B cell (primary cell): ENCODE results near the gene MARS1. TPM values are rescaled to one million over a fixed set of nuclear protein-coding genes. Genes with fewer than 3 reads are reported as not detected.

Experiments
- ATAC-seq: fragments of 200-7000 bp; cut with Tn5 transposase; one replicate; pipeline ENCODE4 v1.10.0; 2021; ENCODE audit warnings: low read depth, mild to moderate bottlenecking, moderate number of reproducible peaks, moderate library complexity
- CTCF ChIA-PET: fragments of 350-600 bp; sonication (Branson Sonifier 250); formaldehyde crosslinking; loops from one replicate; lab custom pipeline; 2021; ENCODE audit warnings: antibody characterized with exemption, inconsistent platforms; lab: Charles Lee
- POLR2A ChIA-PET: fragments of 350-600 bp; sonication (Branson Sonifier 250); formaldehyde crosslinking; loops from one replicate; lab custom pipeline; 2021; ENCODE audit warnings: antibody characterized with exemption; lab: Charles Lee
- DNase-seq: peaks from one replicate; pipeline ENCODE4 v3.0.0; 2013
- H2AFZ ChIP-seq: 2 replicates; pipeline ENCODE4 v1.6.1; 2012; ENCODE audit warnings: mild to moderate bottlenecking, low read depth, low read length; ENCODE audit not compliant: insufficient read depth, poor library complexity, severe bottlenecking
- H3K27ac ChIP-seq, 2 donors: 1 replicate in 1 of 2; 2 replicates in 1 of 2; pipeline ENCODE4 v1.5.1; 2012 to 2013; ENCODE audit warnings: low read length in 2 of 2, mild to moderate bottlenecking in 2 of 2, moderate library complexity in 1 of 2
- H3K27me3 ChIP-seq, 4 experiments: fragments of 200-600 bp in 1 of 4; sonication (generic) in 1 of 4; replicated peaks in 1 of 4; 1 replicate in 2 of 4; 2 replicates in 2 of 4; pipeline versions ENCODE4 v1.6.1 to v1.7.0; 2013 to 2016; ENCODE audit warnings: low read length in 3 of 4, mild to moderate bottlenecking in 2 of 4, mixed read lengths in 1 of 4, moderate library complexity in 1 of 4; ENCODE audit not compliant: insufficient read depth in 4 of 4, control insufficient read depth in 3 of 4; ENCODE audit errors: control extremely low read depth in 1 of 4
- H3K36me3 ChIP-seq, 2 experiments: replicated peaks in 1 of 2; 1 replicate in 1 of 2; 2 replicates in 1 of 2; pipeline versions ENCODE4 v1.6.1 to v1.7.1; 2013; ENCODE audit warnings: low read length in 1 of 2; ENCODE audit not compliant: insufficient read depth in 2 of 2, control insufficient read depth in 1 of 2; ENCODE audit errors: control extremely low read depth in 1 of 2, extremely low read depth in 1 of 2
- H3K4me1 ChIP-seq, 2 donors: fragments of 200-600 bp in 1 of 2; sonication (generic) in 1 of 2; 1 replicate in 1 of 2; 2 replicates in 1 of 2; pipeline versions ENCODE4 v1.5.1 to v1.6.1; 2013 to 2017; ENCODE audit warnings: low read length in 2 of 2; ENCODE audit not compliant: control insufficient read depth in 2 of 2, insufficient read depth in 2 of 2
- H3K4me2 ChIP-seq: replicated peaks from 2 replicates; pipeline ENCODE3; 2012; ENCODE audit warnings: mild to moderate bottlenecking, low read depth, low read length; ENCODE audit not compliant: poor library complexity, severe bottlenecking
- H3K4me3 ChIP-seq, 5 experiments: fragments of 200-600 bp in 1 of 5; sonication (generic) in 1 of 5; 1 replicate in 3 of 5; 2 replicates in 2 of 5; pipeline versions ENCODE4 v1.5.1 to v1.7.0; 2011 to 2016; ENCODE audit warnings: low read length in 4 of 5, mild to moderate bottlenecking in 4 of 5, low read depth in 2 of 5, control low read depth in 1 of 5, moderate library complexity in 1 of 5; ENCODE audit not compliant: insufficient read depth in 1 of 5; ENCODE audit errors: control extremely low read depth in 1 of 5, extremely low read depth in 1 of 5
- H3K79me2 ChIP-seq: fragments of 200-600 bp; sonication (generic); one replicate; pipeline ENCODE4 v1.6.0; 2016; ENCODE audit warnings: low read length; ENCODE audit not compliant: control insufficient read depth, insufficient read depth
- H3K9ac ChIP-seq: fragments of 200-600 bp; sonication (generic); 2 replicates; pipeline ENCODE4 v1.6.1; 2017; ENCODE audit warnings: mild to moderate bottlenecking, low read length, moderate library complexity
- H3K9me3 ChIP-seq, 3 donors: one replicate each; pipeline versions ENCODE4 v1.6.1 to v1.7.1; 2013; ENCODE audit warnings: low read length in 2 of 3; ENCODE audit not compliant: control insufficient read depth in 2 of 3, insufficient read depth in 1 of 3; ENCODE audit errors: control extremely low read depth in 1 of 3
- H4K20me1 ChIP-seq: 2 replicates; pipeline ENCODE4 v1.6.0; 2012; ENCODE audit warnings: mild to moderate bottlenecking, low read length; ENCODE audit not compliant: insufficient read depth, control insufficient read depth, poor library complexity, severe bottlenecking
- H3K27ac Mint-ChIP-seq: one replicate; pipeline ENCODE4 v1.8.0; 2021; ENCODE audit warnings: mixed read lengths
- H3K27me3 Mint-ChIP-seq: one replicate; pipeline ENCODE4 v1.8.0; 2021; ENCODE audit warnings: mixed read lengths
- H3K4me1 Mint-ChIP-seq: one replicate; pipeline ENCODE4 v1.8.0; 2021; ENCODE audit warnings: mixed read lengths
- H3K4me3 Mint-ChIP-seq: one replicate; pipeline ENCODE4 v1.8.0; 2021; ENCODE audit warnings: mixed read lengths
- H3K9me3 Mint-ChIP-seq: one replicate; pipeline ENCODE4 v1.8.0; 2022; ENCODE audit warnings: mixed read lengths; ENCODE audit not compliant: insufficient read depth
- CTCF ChIP-seq: fragments of 200-600 bp; IDR thresholded peaks from one replicate; pipeline ENCODE4 v1.8.0; 2022; ENCODE audit warnings: antibody characterized with exemption, mild to moderate bottlenecking
- EZH2 ChIP-seq: IDR thresholded peaks from 2 replicates; pipeline ENCODE4 v1.6.1; 2012; ENCODE audit warnings: borderline replicate concordance, low read depth, mild to moderate bottlenecking, moderate library complexity, low read length; ENCODE audit not compliant: insufficient read depth, poor library complexity, severe bottlenecking
- whole genome bisulfite sequencing: methylation state at CpG from one replicate; pipeline ENCODE4 v1.1.5; 2013; ENCODE audit warnings: missing lambda C conversion rate; ENCODE audit not compliant: insufficient coverage; 5-methylcytosine and 5-hydroxymethylcytosine counted together
- intact Hi-C: fragments of 100-400 bp; cut with micrococcal nuclease; formaldehyde crosslinking; loops from one replicate; pipeline ENCODE4 v1.10.0; 2022
- polyA plus RNA-seq: library from polyadenylated mRNA; depleted of rRNA; stranded (reverse); fragments of >200 nt; gene quantifications from 2 replicates; pipeline ENCODE4 v1.2.3, GENCODE V29; 2012
- total RNA-seq, 2 donors: library from RNA; stranded (reverse); fragments of 120-200 nt in 1 of 2; gene quantifications; 1 replicate in 1 of 2; 2 replicates in 1 of 2; pipeline versions ENCODE4 v1.2.3 to v1.2.4, GENCODE V29; 2013 to 2022

MARS1 gene
- total and polyA plus RNA-seq, 2 donors (not counting 1 experiment from before 2014, with no cell fraction given), result 158 to 193 TPM

- H3K79me2 ChIP-seq, result peaks cover 67% of the 10 kb centered on the region
- WGBS, result 61% methylated on average over 79 of the region's 84 CpGs
- intact Hi-C loops, result loop anchor here (1.0 to 5.0 kb wide), 2 partner anchors 13 to 147 kb away; no protein-coding TSS in a partner anchor
- ATAC-seq (no peak), DNase-seq (no peak)
- H3K4me1 ChIP-seq, result peaks cover 54 to 76% of the 10 kb centered on the region in 2 donors
- H3K9ac ChIP-seq, result peak overlapping the region; percentile 88
- peak overlapping the region; percentile 43 for H2AFZ ChIP-seq
- peak overlapping the region; percentile 6 to 90 (median 82) for H3K4me3 ChIP-seq
- Mint-ChIP-seq H3K4me3 (peak overlapping the region; percentile 99), H3K27ac (peak overlapping the region; percentile 98), H3K27me3 (no peaks in the 10 kb centered on the region), H3K4me1 (peaks cover 76% of the 10 kb centered on the region), H3K9me3 (no peaks in the 10 kb centered on the region)
- peaks cover 2 to 44% of the 10 kb centered on the region in 2 experiments for H3K36me3 ChIP-seq
- POLR2A ChIA-PET, result interaction anchor here (0.5 to 5.3 kb wide), 5 partner anchors 13 to 234 kb away, joined by 3 to 39 read pairs (median 3); no protein-coding TSS in a partner anchor
- peaks cover 23% of the 10 kb centered on the region for H4K20me1 ChIP-seq
- H3K4me2 ChIP-seq, result peak overlapping the region; percentile 95
- no peaks in the 10 kb centered on the region for H3K27me3 ChIP-seq
- H3K9me3 ChIP-seq, result no peaks in the 10 kb centered on the region
- H3K27ac ChIP-seq, result peak overlapping the region; percentile 91 to 99
- TF ChIP-seq CTCF, result no peak
- no peak for TF ChIP-seq EZH2
- CTCF ChIA-PET, result interaction anchor here (1.0 to 10.4 kb wide), 8 partner anchors 9 to 22 kb away, joined by 3 to 166 read pairs (median 6); partner anchors contain the start of genes GLI1, INHBE and MARS1
These were observed 12.4 kb upstream of the MARS1 start for GRCh38 chr12:57475271-57476161.
